IMR-90 (cell line): ENCODE measurements around the gene WWC1. TPM values are rescaled to one million over a fixed set of nuclear protein-coding genes. Genes with fewer than 3 reads are reported as not detected.

ENCODE experiments used
- ATAC-seq: fragments of 200-7000 bp; cut with Tn5 transposase; 2 replicates; pipeline ENCODE4 v1.9.1; 2020; ENCODE audit warnings: low read depth, mild to moderate bottlenecking, moderate library complexity
- BruUV-seq: library from RNA; stranded (reverse); fragments of 400-500 nt; replicated peaks from 2 replicates; lab custom pipeline; 2021; lab: Mats Ljungman, UMichigan
- CTCF ChIA-PET: fragments of 300-600 bp; formaldehyde crosslinking; extraction: SDS; loops from one replicate; lab custom pipeline; 2021; ENCODE audit warnings: antibody characterized with exemption; lab: Yijun Ruan, JAX
- POLR2A ChIA-PET: fragments of 300-600 bp; sonication (Branson Sonifier 250); formaldehyde crosslinking; loops from one replicate; lab custom pipeline; 2022; ENCODE audit warnings: antibody characterized with exemption; ENCODE audit not compliant: unreplicated experiment; lab: Charles Lee
- DNase-seq: peaks from one replicate; pipeline ENCODE4 v3.0.0; 2013
- H2AFZ ChIP-seq: replicated peaks from 2 replicates; pipeline ENCODE3; 2013; ENCODE audit warnings: low read length, mild to moderate bottlenecking; ENCODE audit not compliant: poor library complexity
- H2AK5ac ChIP-seq: 2 replicates; pipeline ENCODE4 v1.6.1; 2013; ENCODE audit warnings: low read depth, low read length, inconsistent platforms
- H2AK9ac ChIP-seq: replicated peaks from 2 replicates; pipeline ENCODE3; 2013; ENCODE audit warnings: mild to moderate bottlenecking, low read depth, low read length, moderate library complexity; ENCODE audit not compliant: poor library complexity
- H2BK120ac ChIP-seq: 2 replicates; pipeline ENCODE4 v1.6.1; 2013; ENCODE audit warnings: low read depth, low read length, inconsistent platforms
- H2BK15ac ChIP-seq: 3 replicates; pipeline ENCODE4 v1.6.1; 2013; ENCODE audit warnings: low read depth, low read length, inconsistent platforms
- H2BK20ac ChIP-seq: 2 replicates; pipeline ENCODE4 v1.6.1; 2013; ENCODE audit warnings: low read depth, mild to moderate bottlenecking, inconsistent platforms, low read length, moderate library complexity
- H2BK5ac ChIP-seq: 2 replicates; pipeline ENCODE4 v1.6.1; 2013; ENCODE audit warnings: mild to moderate bottlenecking, low read depth, low read length, inconsistent platforms; ENCODE audit not compliant: poor library complexity, severe bottlenecking
- H3K14ac ChIP-seq: replicated peaks from 2 replicates; pipeline ENCODE4 v1.6.1; 2013; ENCODE audit warnings: low read depth, low read length, inconsistent platforms
- H3K18ac ChIP-seq: 2 replicates; pipeline ENCODE4 v1.6.1; 2013; ENCODE audit warnings: low read depth, low read length, control low read depth
- H3K23ac ChIP-seq: 2 replicates; pipeline ENCODE4 v1.6.1; 2013; ENCODE audit warnings: low read depth, low read length, inconsistent platforms
- H3K27ac ChIP-seq: 2 replicates; pipeline ENCODE4 v1.5.1; 2013; ENCODE audit warnings: mild to moderate bottlenecking, control low read depth, low read length; ENCODE audit not compliant: insufficient read depth
- H3K27me3 ChIP-seq: 2 replicates; pipeline ENCODE4 v1.6.1; 2013; ENCODE audit warnings: low read length; ENCODE audit not compliant: control insufficient read depth, insufficient read depth
- H3K36me3 ChIP-seq: 2 replicates; pipeline ENCODE4 v1.6.1; 2013; ENCODE audit warnings: low read length, mixed read lengths; ENCODE audit not compliant: control insufficient read depth, insufficient read depth
- H3K4ac ChIP-seq: 2 replicates; pipeline ENCODE4 v1.6.1; 2013; ENCODE audit warnings: low read depth, low read length, inconsistent platforms
- H3K4me1 ChIP-seq: 2 replicates; pipeline ENCODE4 v1.6.1; 2013; ENCODE audit warnings: low read length, mixed read lengths; ENCODE audit not compliant: control insufficient read depth, insufficient read depth
- H3K4me2 ChIP-seq: 2 replicates; pipeline ENCODE4 v1.6.1; 2013; ENCODE audit warnings: low read depth, mild to moderate bottlenecking, control low read depth, low read length, moderate library complexity
- H3K4me3 ChIP-seq: 2 replicates; pipeline ENCODE4 v1.5.1; 2013; ENCODE audit warnings: low read depth, mild to moderate bottlenecking, control low read depth, low read length, moderate library complexity; ENCODE audit not compliant: insufficient read depth
- H3K56ac ChIP-seq: 2 replicates; pipeline ENCODE4 v1.6.1; 2013; ENCODE audit warnings: low read length, inconsistent platforms; ENCODE audit not compliant: insufficient read depth; ENCODE audit errors: extremely low read depth
- H3K79me1 ChIP-seq, 2 experiments: 2 replicates each; pipeline ENCODE4 v1.6.1; 2013; ENCODE audit warnings: low read length in 2 of 2, inconsistent platforms in 1 of 2, low read depth in 1 of 2
- H3K9ac ChIP-seq: 2 replicates; pipeline ENCODE4 v1.6.1; 2013; ENCODE audit warnings: low read depth, low read length, control low read depth
- H3K9me1 ChIP-seq: 2 replicates; pipeline ENCODE4 v1.6.1; 2013; ENCODE audit warnings: low read length, inconsistent platforms; ENCODE audit not compliant: insufficient read depth
- H3K9me3 ChIP-seq: 2 replicates; pipeline ENCODE4 v1.6.1; 2013; ENCODE audit warnings: low read length; ENCODE audit not compliant: control insufficient read depth, insufficient read depth
- H4K20me1 ChIP-seq: 2 replicates; pipeline ENCODE4 v1.6.1; 2013; ENCODE audit warnings: low read length, inconsistent platforms; ENCODE audit not compliant: insufficient read depth
- H4K5ac ChIP-seq: 2 replicates; pipeline ENCODE4 v1.6.1; 2013; ENCODE audit warnings: mild to moderate bottlenecking, low read depth, low read length, control low read depth
- H4K8ac ChIP-seq, 2 experiments: 2 replicates each; pipeline ENCODE4 v1.6.1; 2013; ENCODE audit warnings: low read depth in 2 of 2, low read length in 2 of 2, control low read depth in 1 of 2, inconsistent platforms in 1 of 2
- H4K91ac ChIP-seq: 2 replicates; pipeline ENCODE4 v1.6.1; 2013; ENCODE audit warnings: low read depth, low read length, inconsistent platforms; ENCODE audit not compliant: insufficient read depth
- BHLHE40 ChIP-seq: fragments of 150-350 bp; IDR thresholded peaks from 2 replicates; pipeline ENCODE4 v1.6.1; 2016; ENCODE audit warnings: mild to moderate bottlenecking, low read depth, low read length
- CEBPB ChIP-seq: IDR thresholded peaks from 2 replicates; pipeline ENCODE4 v1.6.1; 2012; ENCODE audit warnings: low read depth, low read length, improper control_type of control experiment
- CHD1 ChIP-seq: IDR thresholded peaks from 2 replicates; pipeline ENCODE4 v1.6.1; 2012; ENCODE audit warnings: low read depth, low read length, improper control_type of control experiment
- CTCF ChIP-seq: conservative IDR thresholded peaks from 2 replicates; pipeline ENCODE4 v1.5.1; 2012; ENCODE audit warnings: mild to moderate bottlenecking, low read depth, low read length, improper control_type of control experiment
- ELK1 ChIP-seq: fragments of 150-350 bp; IDR thresholded peaks from 2 replicates; pipeline ENCODE4 v1.6.1; 2016; ENCODE audit warnings: low read depth, mild to moderate bottlenecking, low read length, moderate library complexity, borderline replicate concordance
- FOS ChIP-seq: fragments of 150-350 bp; IDR thresholded peaks from 2 replicates; pipeline ENCODE4 v1.6.1; 2016; ENCODE audit warnings: low read depth, low read length
- MAFK ChIP-seq: IDR thresholded peaks from 2 replicates; pipeline ENCODE4 v1.6.1; 2012; ENCODE audit warnings: low read depth, low read length, improper control_type of control experiment
- MAZ ChIP-seq: IDR thresholded peaks from 2 replicates; pipeline ENCODE4 v1.6.1; 2012; ENCODE audit warnings: low read depth, mild to moderate bottlenecking, low read length, improper control_type of control experiment, moderate library complexity, borderline replicate concordance
- MXI1 ChIP-seq: IDR thresholded peaks from 2 replicates; pipeline ENCODE4 v1.6.1; 2012; ENCODE audit warnings: low read depth, mild to moderate bottlenecking, low read length, moderate library complexity, borderline replicate concordance
- NFE2L2 ChIP-seq: fragments of 150-350 bp; IDR thresholded peaks from 2 replicates; pipeline ENCODE4 v1.6.1; 2016; ENCODE audit warnings: low read depth, mild to moderate bottlenecking, low read length
- POLR2A ChIP-seq: IDR thresholded peaks from 2 replicates; pipeline ENCODE4 v1.6.1; 2012; ENCODE audit warnings: mild to moderate bottlenecking, low read depth, low read length
- RAD21 ChIP-seq: IDR thresholded peaks from 2 replicates; pipeline ENCODE4 v1.6.1; 2012; ENCODE audit warnings: low read length, improper control_type of control experiment
- RCOR1 ChIP-seq: IDR thresholded peaks from 2 replicates; pipeline ENCODE4 v1.6.1; 2012; ENCODE audit warnings: mild to moderate bottlenecking, low read length, improper control_type of control experiment; ENCODE audit not compliant: insufficient replicate concordance
- RFX5 ChIP-seq: IDR thresholded peaks from 2 replicates; pipeline ENCODE4 v1.8.0; 2012; ENCODE audit warnings: low read depth, mild to moderate bottlenecking, low read length, moderate library complexity
- SMC3 ChIP-seq: fragments of 150-350 bp; IDR thresholded peaks from 2 replicates; pipeline ENCODE4 v1.6.1; 2016; ENCODE audit warnings: low read depth, mild to moderate bottlenecking, antibody characterized with exemption, low read length, moderate library complexity
- USF2 ChIP-seq: fragments of 150-350 bp; IDR thresholded peaks from 2 replicates; pipeline ENCODE4 v1.6.1; 2017; ENCODE audit warnings: mild to moderate bottlenecking, antibody characterized with exemption, low read length, low read depth
- WGBS, 2 experiments: methylation state at CpG; one replicate each; pipeline versions ENCODE4 v1.1.5 to v1.1.7; 2013; ENCODE audit warnings: missing lambda C conversion rate in 2 of 2; ENCODE audit not compliant: insufficient read length in 1 of 2; ENCODE audit errors: extremely low coverage in 2 of 2; 5-methylcytosine and 5-hydroxymethylcytosine counted together
- dilution Hi-C: fragments of 300-500 bp; cut with HindIII; formaldehyde crosslinking; loops from one replicate; pipeline ENCODE4 v1.14.3; 2018; ENCODE audit warnings: low sequenced_read_pairs; ENCODE audit not compliant: unreplicated experiment
- in situ Hi-C: fragments of 300-500 bp; cut with MboI; formaldehyde crosslinking; loops from 3 replicates; pipeline ENCODE4 v1.14.3; 2019; ENCODE audit warnings: low sequenced_read_pairs, inconsistent platforms, mixed read lengths
- intact Hi-C: fragments of 100-400 bp; cut with micrococcal nuclease; formaldehyde crosslinking; loops from 2 replicates; pipeline ENCODE4 v1.10.0; 2022
- polyA plus RNA-seq, 3 experiments: library from polyadenylated mRNA; depleted of rRNA; stranded (reverse); fragments of >200 nt; gene quantifications; 2 replicates each; pipeline ENCODE4 v1.2.3, GENCODE V29; 2012; ENCODE audit warnings: low replicate concordance in 1 of 3
- total RNA-seq: library from RNA; depleted of rRNA; stranded (reverse); fragments of >200 nt; gene quantifications from 2 replicates; pipeline ENCODE4 v1.2.3, GENCODE V29; 2012

The WWC1 gene
- total and polyA plus RNA-seq, 2 of the 4 experiments (the other 2 are of a cell fraction): 9.1 to 10.3 TPM

- H3K27ac ChIP-seq: no peak overlapping the region
- no peaks in the 10 kb centered on the region for H4K20me1 ChIP-seq
- dilution Hi-C loops: no loop called here
- no peak overlapping the region for H3K23ac ChIP-seq
- in situ Hi-C loops: loop anchor here (25.0 kb wide), 2 partner anchors 549 to 1024 kb away; no protein-coding TSS in a partner anchor
- intact Hi-C loops: no loop called here
- no peak overlapping the region for H2BK20ac ChIP-seq
- H3K4me1 ChIP-seq: no peaks in the 10 kb centered on the region
- no peak overlapping the region for H3K9ac ChIP-seq
- no peaks in the 10 kb centered on the region for H3K36me3 ChIP-seq
- H3K4me2 ChIP-seq: no peak overlapping the region
- H2AFZ ChIP-seq: no peak overlapping the region
- no peak overlapping the region for H2AK5ac ChIP-seq
- ATAC-seq (no peak), DNase-seq (no peak)
- ChIA-PET CTCF (no interaction called here), POLR2A (no interaction called here)
- no peak overlapping the region for H3K18ac ChIP-seq
- WGBS, 2 experiments: 18% methylated on average over 2 of the region's 13 CpGs; no CpG with 5 or more reads in 1 of the 2 experiments
- no peak overlapping the region for H2AK9ac ChIP-seq
- H4K91ac ChIP-seq: no peak overlapping the region
- no TSS peak for BruUV-seq
- TF ChIP-seq CHD1 (no peak), CEBPB (no peak), FOS (no peak), SMC3 (no peak), RCOR1 (no peak), MXI1 (no peak), POLR2A (no peak), RAD21 (no peak), USF2 (no peak), MAFK (no peak), ELK1 (no peak), RFX5 (no peak), CTCF (no peak), BHLHE40 (no peak), NFE2L2 (no peak), MAZ (no peak)
- no peak overlapping the region for H3K56ac ChIP-seq
- no peak overlapping the region for H3K14ac ChIP-seq
- H3K9me3 ChIP-seq: no peaks in the 10 kb centered on the region
- H3K4ac ChIP-seq: no peak overlapping the region
- no peak overlapping the region for H2BK15ac ChIP-seq
- H4K8ac ChIP-seq: no peak overlapping the region
- no peaks in the 10 kb centered on the region for H3K79me1 ChIP-seq
- no peak overlapping the region for H2BK120ac ChIP-seq
- peaks cover 5% of the 10 kb centered on the region for H3K27me3 ChIP-seq
- H3K4me3 ChIP-seq: no peak overlapping the region
- H2BK5ac ChIP-seq: no peak overlapping the region
- H4K5ac ChIP-seq: no peak overlapping the region
- no peaks in the 10 kb centered on the region for H3K9me1 ChIP-seq
Measured at GRCh38 chr5:168263121-168263520, 28.3 kb upstream of the WWC1 start.
